HG02981 (cell line): ENCODE data around the gene MICU1.
"Not testable (repeated sequence)": the region's sequence is repeated elsewhere in the genome, so short reads cannot be mapped to it uniquely, and the experiment has no call there.

ENCODE experiments used
- ATAC-seq: cut with Tn5 transposase; IDR thresholded peaks from one replicate; pipeline ENCODE4 v1.9.1; 2021; ENCODE audit warnings: mild to moderate bottlenecking, moderate library complexity; ENCODE audit not compliant: unreplicated experiment

The MICU1 gene

GRCh38 chr10:72331575-72332422, 294.1 kb downstream of the MICU1 start:
- peak; percentile 44 for ATAC-seq

DNA sequence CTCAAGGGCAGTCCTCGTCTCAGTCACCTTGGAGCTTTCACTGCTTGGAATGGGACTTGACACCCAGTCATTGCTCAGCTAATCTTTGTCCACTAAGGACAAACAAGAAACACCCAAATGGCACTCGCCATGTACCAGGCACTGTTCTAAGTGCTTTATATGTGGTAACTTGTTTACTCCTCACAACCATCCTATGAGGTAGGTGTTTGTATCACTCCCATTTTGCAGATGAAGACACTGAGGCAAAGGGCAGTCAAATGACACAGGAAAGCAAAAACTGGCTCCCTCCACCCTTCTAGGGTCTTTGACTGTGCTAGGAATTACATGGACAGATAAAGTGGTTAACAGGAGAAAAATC, 295.8 kb downstream of the MICU1 start:
- ATAC-seq: no peak

GRCh38 chr10:72329290-72330068, 296.4 kb downstream of the MICU1 start:
- no peak for ATAC-seq

GRCh38 chr10:72328829-72329204, 297.1 kb downstream of the MICU1 start:
- no peak for ATAC-seq

- no peak for ATAC-seq
These were observed 297.6 kb downstream of the MICU1 start for GRCh38 chr10:72328045-72328828.

GRCh38 chr10:72326665-72327603, 298.9 kb downstream of the MICU1 start:
- ATAC-seq: not testable (repeated sequence)

DNA sequence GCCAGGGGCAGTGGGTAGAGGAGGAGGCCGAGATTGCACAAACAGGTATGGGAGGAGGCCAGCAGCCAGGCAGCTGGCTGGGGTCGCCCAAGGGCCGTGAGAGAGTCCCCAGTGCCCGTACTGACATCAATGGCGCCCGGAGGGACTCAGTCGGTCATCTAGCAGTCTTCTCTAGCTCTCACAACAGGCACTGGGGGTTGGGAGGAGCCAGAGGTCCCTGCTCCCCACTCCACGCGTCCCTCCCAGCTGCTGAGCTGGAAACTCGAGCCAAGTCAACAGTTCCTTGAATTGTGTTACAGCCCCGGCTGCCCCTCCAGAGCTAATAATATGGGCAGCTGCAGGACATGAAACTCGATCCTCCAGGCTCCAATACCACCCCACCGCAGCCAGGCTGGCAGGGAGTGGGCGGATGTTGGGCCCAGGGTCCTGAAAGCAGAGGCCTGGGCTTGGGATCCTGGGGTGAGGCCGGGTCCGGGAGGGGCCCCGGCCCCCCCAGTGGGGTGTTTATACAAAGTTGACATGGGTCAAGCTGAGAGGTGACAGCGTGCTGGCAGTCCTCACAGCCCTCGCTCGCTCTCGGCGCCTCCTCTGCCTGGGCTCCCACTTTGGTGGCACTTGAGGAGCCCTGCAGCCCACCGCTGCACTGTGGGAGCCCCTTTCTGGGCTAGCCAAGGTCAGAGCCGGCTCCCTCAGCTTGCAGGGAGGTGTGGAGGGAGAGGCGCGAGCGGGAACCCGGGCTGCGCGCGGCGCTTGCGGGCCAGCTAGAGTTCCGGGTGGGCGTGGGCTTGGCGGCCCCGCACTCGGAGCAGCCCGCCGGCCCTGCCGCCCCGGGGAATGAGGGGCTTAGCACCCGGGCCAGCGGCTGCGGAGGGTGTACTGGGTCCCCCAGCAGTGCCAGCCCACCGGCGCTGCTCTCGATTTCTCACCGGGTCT, 300.4 kb downstream of the MICU1 start:
- not testable (repeated sequence) for ATAC-seq

- ATAC-seq: no peak
These were observed 302.1 kb downstream of the MICU1 start for GRCh38 chr10:72323771-72324191.

GRCh38 chr10:72323108-72323749, 302.6 kb downstream of the MICU1 start:
- no peak for ATAC-seq

DNA sequence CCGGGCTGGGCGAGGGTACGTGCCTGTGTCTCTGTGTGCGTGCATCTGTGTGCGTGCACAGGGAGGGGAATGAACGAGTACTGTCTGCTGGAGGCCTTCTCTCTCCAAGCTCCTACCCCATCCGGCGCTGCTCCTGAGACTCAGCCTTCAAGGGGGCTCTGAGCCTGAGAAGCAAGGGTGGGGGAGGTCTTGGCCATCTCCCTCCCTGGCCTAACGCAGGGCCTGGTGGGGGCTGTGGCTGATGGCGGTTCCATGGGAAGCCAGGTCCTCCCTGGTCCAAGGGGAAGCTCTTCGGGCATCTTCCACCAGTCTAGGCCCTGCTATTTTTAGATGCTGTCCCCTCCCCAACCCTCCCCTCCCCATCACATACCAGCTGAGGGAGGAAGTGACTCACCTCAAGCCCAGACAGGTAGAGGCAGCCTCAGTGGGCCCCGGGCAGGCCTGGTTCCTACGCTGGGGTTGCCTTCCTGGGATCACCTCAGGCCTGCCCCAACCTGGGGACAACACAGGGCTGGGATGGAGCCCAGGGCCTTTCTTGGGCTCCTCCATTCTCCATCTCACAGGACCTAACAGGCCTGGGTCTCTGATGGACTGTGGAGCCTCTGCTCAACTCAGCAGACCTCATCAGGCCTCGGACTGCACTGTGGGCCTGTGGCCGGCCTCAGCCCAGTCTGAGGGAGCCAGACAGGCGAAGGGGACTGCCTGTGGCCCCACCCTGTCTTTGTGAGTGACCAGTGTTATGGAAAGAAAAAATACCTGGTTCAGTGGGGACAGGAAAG, 303.4 kb downstream of the MICU1 start:
- no peak for ATAC-seq

DNA sequence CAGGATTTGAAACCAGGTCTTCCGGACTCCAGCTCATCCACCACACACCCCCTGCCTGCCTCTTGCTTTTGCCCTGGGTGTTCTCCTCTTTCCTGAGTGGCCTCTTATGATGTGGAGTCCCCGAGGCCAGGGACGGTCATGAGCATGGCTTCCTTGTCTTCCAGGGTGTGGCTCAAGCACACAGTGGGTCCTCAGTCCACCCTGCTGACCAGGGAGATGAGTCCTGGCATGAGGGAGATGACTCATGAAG, 303.9 kb downstream of the MICU1 start:
- ATAC-seq: no peak

DNA sequence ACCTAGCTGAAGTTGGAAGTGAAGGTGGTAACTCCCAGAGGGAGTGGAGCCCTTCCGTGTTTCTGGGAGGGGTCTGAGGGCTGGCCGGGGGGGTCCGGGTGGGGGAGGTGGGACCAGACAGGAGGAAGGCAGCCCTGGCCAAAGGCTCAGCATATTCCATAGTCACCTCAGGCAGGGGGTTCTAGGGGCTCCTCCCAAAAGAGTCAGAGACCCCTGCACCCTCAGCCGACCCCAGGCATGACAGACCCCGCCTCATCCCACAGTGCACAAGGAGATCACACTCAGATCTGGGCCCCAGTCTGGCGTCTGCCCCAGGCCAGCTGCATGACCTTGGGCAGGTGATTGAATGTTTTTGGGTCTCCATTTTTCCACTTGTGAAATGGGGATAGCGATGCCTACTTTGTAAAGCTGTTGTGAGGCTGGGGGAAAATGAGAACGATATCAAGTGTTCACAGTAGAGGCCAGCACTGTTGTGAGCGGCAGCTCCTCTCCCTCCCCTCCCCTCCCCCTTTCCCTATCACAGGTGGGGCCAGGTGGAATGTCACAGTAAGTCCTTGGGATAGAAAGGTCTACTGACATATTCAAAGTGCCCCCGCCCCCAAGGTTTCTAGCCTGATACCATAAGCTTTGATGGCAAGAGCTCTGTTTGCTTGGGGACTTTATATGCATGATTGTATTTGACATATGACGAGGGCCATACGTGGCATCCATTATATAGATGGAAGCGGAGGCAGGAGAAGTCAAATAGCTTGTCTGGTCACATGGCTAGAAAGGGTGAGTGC, 304.4 kb downstream of the MICU1 start:
- ATAC-seq: no peak

DNA sequence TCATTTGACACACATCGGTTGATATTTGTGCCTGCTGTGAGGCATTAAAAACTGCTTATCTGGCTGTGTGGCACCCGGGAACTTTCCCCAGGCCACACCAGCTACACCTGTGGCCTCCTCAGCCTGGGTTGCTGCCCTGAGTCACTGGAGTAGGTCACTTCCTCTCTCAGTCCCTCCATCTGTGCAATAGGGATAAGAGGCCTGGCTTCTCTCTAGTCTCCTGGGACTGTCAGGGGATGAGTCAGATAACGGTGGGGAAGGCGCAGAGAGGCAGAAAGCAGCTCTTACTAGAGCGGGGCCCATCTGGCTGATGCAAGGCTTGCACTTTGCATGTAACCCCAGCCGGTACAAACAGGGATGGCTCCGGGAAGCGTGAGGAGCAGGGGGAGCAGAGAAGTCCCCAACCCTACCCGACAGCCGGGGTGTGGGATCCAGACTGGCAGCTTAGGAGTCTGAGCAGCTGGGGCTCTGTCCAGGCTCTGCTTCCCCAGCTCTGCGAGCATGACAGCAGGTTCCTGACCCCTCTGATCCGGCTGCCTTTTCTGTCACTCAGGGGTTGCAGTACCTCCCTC, 305.1 kb downstream of the MICU1 start:
- ATAC-seq: peak; percentile 64

GRCh38 chr10:72319416-72320254, 306.2 kb downstream of the MICU1 start:
- ATAC-seq: peak; percentile 46

DNA sequence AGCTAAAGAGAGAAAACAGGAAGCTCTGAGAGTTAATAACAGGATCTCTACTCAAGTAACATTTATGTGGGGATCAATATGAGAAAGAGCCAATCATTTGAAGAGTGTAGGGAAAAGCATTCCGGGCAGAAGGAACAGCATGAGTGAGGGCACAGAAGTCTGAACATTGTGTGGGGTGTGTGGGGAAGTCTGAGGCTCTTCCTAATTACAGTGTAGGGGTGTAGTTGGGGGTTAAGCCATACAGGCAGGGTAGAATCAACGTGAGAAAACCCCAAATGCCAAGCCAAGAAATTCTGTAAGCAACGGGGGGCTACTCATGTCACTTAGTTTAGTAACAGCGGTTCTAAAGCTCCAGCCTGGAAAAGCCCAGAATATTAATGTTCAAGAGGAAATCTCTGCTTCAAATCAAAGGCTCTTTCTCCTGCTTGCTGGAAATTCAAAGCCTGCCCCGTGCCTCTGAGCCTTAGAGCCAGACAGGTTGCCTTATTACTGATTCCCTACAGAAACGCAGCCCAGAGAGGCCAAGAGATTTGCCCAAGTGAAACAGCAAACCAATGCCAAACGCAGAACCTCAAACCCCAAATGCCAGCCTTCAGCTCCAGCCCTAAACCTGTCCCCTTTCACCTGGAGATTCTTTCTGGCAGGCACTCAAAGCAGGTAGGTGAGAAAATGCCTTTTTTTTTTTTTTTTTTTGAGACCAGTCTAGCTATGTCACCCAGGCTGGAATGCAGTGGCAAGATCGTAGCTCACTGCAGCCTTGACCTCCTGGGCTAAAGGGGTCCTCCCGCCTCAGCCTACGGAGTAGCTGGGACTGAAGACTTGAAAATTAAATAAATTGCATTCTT, 307.2 kb downstream of the MICU1 start:
- ATAC-seq: no peak
